Prostate gland (tissue), 2 donors: ENCODE measurements around the gene DNAAF5. TPM values are rescaled to one million over a fixed set of nuclear protein-coding genes. Genes with fewer than 3 reads are reported as not detected.

Experiments
- DNase-seq: peaks from one replicate; pipeline ENCODE4 v3.0.0-alpha.2; 2019; ENCODE audit warnings: low spot score
- H3K27ac ChIP-seq, 2 donors: fragments of 200-600 bp; sonication (generic); 2 replicates each; pipeline ENCODE4 v1.5.1; 2017 to 2019
- H3K27me3 ChIP-seq: fragments of 200-600 bp; sonication (generic); replicated peaks from 2 replicates; pipeline ENCODE4 v1.5.1; 2019; ENCODE audit not compliant: insufficient read depth
- H3K36me3 ChIP-seq, 2 donors: fragments of 200-600 bp; sonication (generic); 1 replicate in 1 of 2; 2 replicates in 1 of 2; pipeline versions ENCODE4 v1.5.1 to v1.8.1; 2017 to 2019
- H3K4me1 ChIP-seq: fragments of 200-600 bp; sonication (generic); replicated peaks from 2 replicates; pipeline ENCODE4 v1.5.1; 2019
- H3K4me3 ChIP-seq, 2 donors: fragments of 200-600 bp; sonication (generic); 2 replicates each; pipeline ENCODE4 v1.5.1; 2017 to 2019
- H3K9me3 ChIP-seq: fragments of 200-600 bp; sonication (generic); 2 replicates; pipeline ENCODE4 v1.5.1; 2017
- CTCF ChIP-seq, 4 experiments: fragments of 200-600 bp in 2 of 4; fragments of 450-650 bp in 2 of 4; sonication (generic) in 2 of 4; IDR thresholded peaks; 1 replicate in 3 of 4; 2 replicates in 1 of 4; pipeline ENCODE4 v1.5.1; 2016 to 2019; ENCODE audit warnings: antibody characterized with exemption in 4 of 4, mild to moderate bottlenecking in 2 of 4, moderate library complexity in 2 of 4
- POLR2A ChIP-seq: fragments of 450-650 bp; IDR thresholded peaks from one replicate; pipeline ENCODE4 v1.6.1; 2016; ENCODE audit warnings: antibody characterized with exemption, mild to moderate bottlenecking
- POLR2AphosphoS5 ChIP-seq: sonication (generic); formaldehyde crosslinking; IDR thresholded peaks from one replicate; pipeline ENCODE4 v1.6.1; 2017; ENCODE audit warnings: antibody characterized with exemption
- WGBS: methylation state at CpG from one replicate; pipeline ENCODE4 v1.1.5; 2018; 5-methylcytosine and 5-hydroxymethylcytosine counted together
- intact Hi-C: fragments of 100-400 bp; cut with DNase I; formaldehyde crosslinking; loops from one replicate; pipeline ENCODE4 v1.14.2; 2022
- total RNA-seq, 2 donors: library from RNA; depleted of rRNA; stranded (reverse); fragments of >200 nt; gene quantifications; one replicate each; pipeline ENCODE4 v1.1.0, GENCODE V29; 2016

DNAAF5 gene
- total RNA-seq, 2 donors from 2014 or later: 30.8 to 52.0 TPM

- Histone ChIP-seq H3K4me3 (no peak overlapping the region), H3K27ac (peak overlapping the region in 1 of 2 donors; percentile 20), H3K9me3 (no peaks in the 10 kb centered on the region), H3K4me1 (peaks cover 4% of the 10 kb centered on the region), H3K36me3 (no peaks in the 10 kb centered on the region), H3K27me3 (no peaks in the 10 kb centered on the region)
- no peak for DNase-seq
- intact Hi-C loops: no loop called here
- TF ChIP-seq POLR2AphosphoS5: peak; percentile 5
- TF ChIP-seq CTCF (IDR thresholded peaks at IDR 0.05): no peak
- TF ChIP-seq POLR2A: no peak
- WGBS: 82% methylated on average over 17 of the region's 17 CpGs
These were observed 5.1 kb downstream of the DNAAF5 start for GRCh38 chr7:731440-732085.

- Histone ChIP-seq H3K4me3 (no peak overlapping the region), H3K27ac (peak overlapping the region in 1 of 2 donors; percentile 20), H3K36me3 (no peaks in the 10 kb centered on the region), H3K4me1 (peaks cover 4% of the 10 kb centered on the region), H3K9me3 (no peaks in the 10 kb centered on the region), H3K27me3 (no peaks in the 10 kb centered on the region)
- DNase-seq: peak; percentile 71
- intact Hi-C loops: no loop called here
- WGBS: 47% methylated on average over 17 of the region's 17 CpGs
- TF ChIP-seq POLR2AphosphoS5 (peak; percentile 47), CTCF (IDR thresholded peaks at IDR 0.05) (peak in 2 of 4 experiments; percentile 36 to 66), POLR2A (no peak)
These were observed 5.6 kb downstream of the DNAAF5 start for GRCh38 chr7:732094-732541.

- no peak for DNase-seq
- H3K9me3 ChIP-seq: no peaks in the 10 kb centered on the region
- peak overlapping the region in 1 of 2 donors; percentile 20 for H3K27ac ChIP-seq
- intact Hi-C loops: no loop called here
- no peak overlapping the region for H3K4me3 ChIP-seq
- peaks cover 4% of the 10 kb centered on the region for H3K4me1 ChIP-seq
- H3K27me3 ChIP-seq: no peaks in the 10 kb centered on the region
- no peak for TF ChIP-seq POLR2AphosphoS5
- H3K36me3 ChIP-seq: no peaks in the 10 kb centered on the region
- 70% methylated on average over 3 of the region's 3 CpGs for WGBS
These were observed 6.1 kb downstream of the DNAAF5 start for GRCh38 chr7:732556-732955.

GRCh38 chr7:734214-734613 is 7.7 kb downstream of the DNAAF5 start:
- H3K27ac ChIP-seq: no peak overlapping the region

GRCh38 chr7:734808-735207 is 8.3 kb downstream of the DNAAF5 start:
- no peak overlapping the region for H3K4me3 ChIP-seq
- intact Hi-C loops: no loop called here
- DNase-seq: no peak

More at GRCh38 chr7:734214-734613, 7.7 kb downstream of the DNAAF5 start:
- H3K4me1 ChIP-seq: peaks cover 4% of the 10 kb centered on the region
- no peak for DNase-seq
- H3K27me3 ChIP-seq: no peaks in the 10 kb centered on the region
- H3K36me3 ChIP-seq: no peaks in the 10 kb centered on the region
- H3K9me3 ChIP-seq: no peaks in the 10 kb centered on the region
- intact Hi-C loops: no loop called here
- no peak for TF ChIP-seq POLR2AphosphoS5
- no peak for TF ChIP-seq POLR2A
- TF ChIP-seq CTCF (IDR thresholded peaks at IDR 0.05): no peak
- H3K4me3 ChIP-seq: no peak overlapping the region
- WGBS: 96% methylated on average over 4 of the region's 4 CpGs

More at GRCh38 chr7:734808-735207, 8.3 kb downstream of the DNAAF5 start:
- no peaks in the 10 kb centered on the region for H3K27me3 ChIP-seq
- no peaks in the 10 kb centered on the region for H3K9me3 ChIP-seq
- no peak for TF ChIP-seq POLR2AphosphoS5
- no peak for TF ChIP-seq POLR2A
- no peak for TF ChIP-seq CTCF (IDR thresholded peaks at IDR 0.05)
- peaks cover 4% of the 10 kb centered on the region for H3K4me1 ChIP-seq
- H3K36me3 ChIP-seq: peaks cover 0 to under 1% of the 10 kb centered on the region in 2 donors
- WGBS: 96% methylated on average over 11 of the region's 11 CpGs
- H3K27ac ChIP-seq: no peak overlapping the region
